H9 (cell line): ENCODE results near the gene CSHL1. TPM values are rescaled to one million over a fixed set of nuclear protein-coding genes. Genes with fewer than 3 reads are reported as not detected.
A peak's percentile ranks its signal among the peaks of the same experiment; 100 is the strongest.

Experiments used
- DNase-seq: peaks from one replicate; pipeline ENCODE4 v3.0.0-alpha.2; 2017
- H2AFZ ChIP-seq: one replicate; pipeline ENCODE4 v1.6.1; 2013; ENCODE audit warnings: mild to moderate bottlenecking, low read length, control low read depth, moderate library complexity
- H2AK5ac ChIP-seq: 2 replicates; pipeline ENCODE4 v1.6.1; 2013; ENCODE audit warnings: low read length, control low read depth, mixed read lengths; ENCODE audit not compliant: insufficient read length
- H2BK120ac ChIP-seq: one replicate; pipeline ENCODE4 v1.6.1; 2013; ENCODE audit warnings: low read depth, mild to moderate bottlenecking, low read length, control low read depth, inconsistent platforms; ENCODE audit not compliant: poor library complexity, severe bottlenecking
- H2BK12ac ChIP-seq: 2 replicates; pipeline ENCODE4 v1.6.1; 2013; ENCODE audit warnings: low read length, control low read depth, mixed read lengths, low read depth; ENCODE audit not compliant: insufficient read length
- H2BK15ac ChIP-seq: 2 replicates; pipeline ENCODE4 v1.6.1; 2013; ENCODE audit warnings: low read depth, low read length, control low read depth
- H2BK20ac ChIP-seq: one replicate; pipeline ENCODE4 v1.6.1; 2013; ENCODE audit warnings: low read depth, mild to moderate bottlenecking, low read length, control low read depth, inconsistent platforms; ENCODE audit not compliant: poor library complexity, severe bottlenecking
- H2BK5ac ChIP-seq: 2 replicates; pipeline ENCODE4 v1.6.1; 2013; ENCODE audit warnings: low read length, control low read depth, mixed read lengths; ENCODE audit not compliant: insufficient read length
- H3K14ac ChIP-seq: 2 replicates; pipeline ENCODE4 v1.6.1; 2013; ENCODE audit warnings: low read length, control low read depth; ENCODE audit not compliant: insufficient read depth
- H3K18ac ChIP-seq: 2 replicates; pipeline ENCODE4 v1.6.1; 2013; ENCODE audit warnings: low read depth, mild to moderate bottlenecking, mixed read lengths, low read length, control low read depth; ENCODE audit not compliant: insufficient read length
- H3K23ac ChIP-seq: 2 replicates; pipeline ENCODE4 v1.6.1; 2013; ENCODE audit warnings: low read length, control low read depth, mixed read lengths, low read depth; ENCODE audit not compliant: insufficient read length
- H3K23me2 ChIP-seq: 2 replicates; pipeline ENCODE4 v1.6.1; 2013; ENCODE audit warnings: low read depth, mild to moderate bottlenecking, mixed read lengths, low read length, control low read depth; ENCODE audit not compliant: insufficient read length, poor library complexity, severe bottlenecking
- H3K27ac ChIP-seq: 2 replicates; pipeline ENCODE4 v1.5.1; 2013; ENCODE audit warnings: low read length, control low read depth, mixed read lengths, low read depth; ENCODE audit not compliant: insufficient read length
- H3K27me3 ChIP-seq: 2 replicates; pipeline ENCODE4 v1.6.1; 2013; ENCODE audit warnings: low read length, control low read depth, inconsistent platforms; ENCODE audit not compliant: insufficient read depth
- H3K4ac ChIP-seq: 2 replicates; pipeline ENCODE4 v1.6.1; 2013; ENCODE audit warnings: low read depth, mild to moderate bottlenecking, control low read depth, inconsistent platforms, low read length, moderate library complexity
- H3K4me1 ChIP-seq: 2 replicates; pipeline ENCODE4 v1.6.1; 2013; ENCODE audit warnings: low read length, control low read depth, inconsistent platforms; ENCODE audit not compliant: insufficient read depth
- H3K4me2 ChIP-seq: 2 replicates; pipeline ENCODE4 v1.6.1; 2013; ENCODE audit warnings: low read length, control low read depth, mixed read lengths; ENCODE audit not compliant: insufficient read length, insufficient read depth
- H3K56ac ChIP-seq: 2 replicates; pipeline ENCODE4 v1.6.1; 2013; ENCODE audit warnings: low read depth, mild to moderate bottlenecking, mixed read lengths, low read length, control low read depth; ENCODE audit not compliant: insufficient read length
- H3K79me1 ChIP-seq: 2 replicates; pipeline ENCODE4 v1.6.1; 2013; ENCODE audit warnings: low read depth, mild to moderate bottlenecking, moderate library complexity, low read length, control low read depth, inconsistent platforms; ENCODE audit not compliant: insufficient read depth, poor library complexity, severe bottlenecking
- H3K79me2 ChIP-seq: 2 replicates; pipeline ENCODE4 v1.6.1; 2013; ENCODE audit warnings: low read length, control low read depth, inconsistent platforms; ENCODE audit not compliant: insufficient read depth
- H3K9ac ChIP-seq: 2 replicates; pipeline ENCODE4 v1.6.1; 2013; ENCODE audit warnings: low read length, control low read depth, mixed read lengths; ENCODE audit not compliant: insufficient read length; ENCODE audit errors: extremely low read depth
- H3K9me3 ChIP-seq: one replicate; pipeline ENCODE4 v1.6.1; 2013; ENCODE audit warnings: low read depth, low read length, inconsistent platforms; ENCODE audit not compliant: control insufficient read depth
- H3T11ph ChIP-seq: one replicate; pipeline ENCODE4 v1.6.1; 2013; ENCODE audit warnings: mild to moderate bottlenecking, low read length, control low read depth, inconsistent platforms
- H4K20me1 ChIP-seq: one replicate; pipeline ENCODE4 v1.6.1; 2013; ENCODE audit not compliant: control insufficient read depth, insufficient read length, insufficient read depth
- H4K5ac ChIP-seq: 2 replicates; pipeline ENCODE4 v1.6.1; 2013; ENCODE audit warnings: low read depth, mild to moderate bottlenecking, mixed read lengths, low read length, control low read depth; ENCODE audit not compliant: insufficient read length
- H4K8ac ChIP-seq: replicated peaks from 2 replicates; pipeline ENCODE4 v1.6.1; 2013; ENCODE audit warnings: low read length, control low read depth, mixed read lengths, low read depth; ENCODE audit not compliant: insufficient read length
- H4K91ac ChIP-seq: 2 replicates; pipeline ENCODE4 v1.6.1; 2013; ENCODE audit warnings: low read depth, mild to moderate bottlenecking, moderate library complexity, mixed read lengths, low read length, control low read depth; ENCODE audit not compliant: insufficient read length
- H3K27ac Mint-ChIP-seq, 3 experiments: 2 replicates in 2 of 3; 3 replicates in 1 of 3; pipeline ENCODE4 v1.8.0; 2020 to 2021; ENCODE audit warnings: mixed read lengths in 3 of 3, mild to moderate bottlenecking in 1 of 3, moderate library complexity in 1 of 3
- H3K27me3 Mint-ChIP-seq: 2 replicates; pipeline ENCODE4 v1.8.0; 2021; ENCODE audit warnings: low read depth, mild to moderate bottlenecking, moderate library complexity, mixed read lengths
- H3K36me3 Mint-ChIP-seq, 3 experiments: 2 replicates in 2 of 3; 3 replicates in 1 of 3; pipeline ENCODE4 v1.8.0; 2020 to 2021; ENCODE audit warnings: low read depth in 3 of 3, mixed read lengths in 3 of 3; ENCODE audit not compliant: insufficient read depth in 1 of 3
- H3K4me1 Mint-ChIP-seq, 2 experiments: 2 replicates each; pipeline ENCODE4 v1.8.0; 2020; ENCODE audit warnings: mixed read lengths in 2 of 2
- H3K4me3 Mint-ChIP-seq, 2 experiments: 2 replicates in 1 of 2; 3 replicates in 1 of 2; pipeline ENCODE4 v1.8.0; 2020 to 2021; ENCODE audit warnings: mild to moderate bottlenecking in 2 of 2, mixed read lengths in 2 of 2, moderate library complexity in 1 of 2
- H3K9me3 Mint-ChIP-seq, 2 experiments: 2 replicates in 1 of 2; 3 replicates in 1 of 2; pipeline ENCODE4 v1.8.0; 2020; ENCODE audit warnings: mild to moderate bottlenecking in 2 of 2, mixed read lengths in 2 of 2, moderate library complexity in 1 of 2
- WGBS: extraction: QIAGEN DNeasy Blood & Tissue Kit; methylation state at CpG from one replicate; pipeline ENCODE4 v1.1.7; 2013; ENCODE audit warnings: missing lambda C conversion rate, low lambda C conversion rate, mixed read lengths; ENCODE audit not compliant: insufficient read length; ENCODE audit errors: extremely low coverage; 5-methylcytosine and 5-hydroxymethylcytosine counted together
- total RNA-seq: library from RNA; stranded (reverse); gene quantifications from 2 replicates; pipeline ENCODE4 v1.2.1, GENCODE V29; 2021
- TF ChIP-seq, protein P1 (sequence below): fragments of 200-600 bp; sonication (generic); conservative IDR thresholded peaks from 3 replicates; pipeline ENCODE4 v1.8.0; 2021; ENCODE audit warnings: antibody characterized with exemption, mild to moderate bottlenecking

The CSHL1 gene
- total RNA-seq, 1 experiment from 2014 or later: not detected

DNA sequence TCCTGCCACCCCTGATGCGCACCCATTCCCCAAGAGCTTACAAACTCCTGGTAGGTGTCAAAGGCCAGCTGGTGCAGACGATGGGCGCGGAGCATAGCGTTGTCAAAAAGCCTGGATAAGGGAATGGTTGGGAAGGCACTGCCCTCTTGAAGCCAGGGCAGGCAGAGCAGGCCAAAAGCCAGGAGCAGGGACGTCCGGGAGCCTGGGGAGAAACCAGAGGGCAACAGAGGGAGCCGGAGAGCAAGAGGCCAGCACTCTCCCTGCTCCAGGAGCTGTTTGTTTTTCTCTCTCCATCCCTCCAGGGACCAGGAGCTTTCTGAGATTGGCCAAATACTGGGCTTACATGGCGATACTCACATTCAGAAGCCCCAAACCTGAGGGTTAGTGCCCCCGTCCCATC lies 7.2 kb upstream of the CSHL1 start:
- no peak overlapping the region for H2BK15ac ChIP-seq
- H3T11ph ChIP-seq: no peak overlapping the region
- peaks cover 3% of the 10 kb centered on the region; the same call in 1 of the 2 replicates for H3K4me1 ChIP-seq
- H3K9ac ChIP-seq: no peak overlapping the region
- Mint-ChIP-seq H3K4me3 (peak overlapping the region; percentile 32 to 44; a peak in 4 of 5 replicates), H3K9me3 (no peaks in the 10 kb centered on the region), H3K4me1 (peaks cover 17 to 21% of the 10 kb centered on the region in 2 experiments), H3K36me3 (no peaks in the 10 kb centered on the region), H3K27me3 (peaks cover 19% of the 10 kb centered on the region), H3K27ac (peak overlapping the region in 2 of 3 experiments; percentile 45 to 67; a peak in 2 of 7 replicates)
- H2AFZ ChIP-seq: no peak overlapping the region
- no peak overlapping the region for H4K91ac ChIP-seq
- no peaks in the 10 kb centered on the region for H3K27me3 ChIP-seq
- no peaks in the 10 kb centered on the region for H3K23me2 ChIP-seq
- no peak overlapping the region for H2BK120ac ChIP-seq
- no peaks in the 10 kb centered on the region for H4K20me1 ChIP-seq
- WGBS: no CpG with 5 or more reads among the region's 10 CpGs
- no peaks in the 10 kb centered on the region for H3K9me3 ChIP-seq
- H3K56ac ChIP-seq: no peak overlapping the region
- no peak overlapping the region for H3K27ac ChIP-seq
- no peak overlapping the region for H3K4ac ChIP-seq
- peak overlapping the region; percentile 41 for H3K4me2 ChIP-seq
- no peaks in the 10 kb centered on the region for H3K79me1 ChIP-seq
- no peak overlapping the region for H4K5ac ChIP-seq
- H3K79me2 ChIP-seq: no peaks in the 10 kb centered on the region
- no peak overlapping the region for H3K14ac ChIP-seq
- TF ChIP-seq, protein P1, sequence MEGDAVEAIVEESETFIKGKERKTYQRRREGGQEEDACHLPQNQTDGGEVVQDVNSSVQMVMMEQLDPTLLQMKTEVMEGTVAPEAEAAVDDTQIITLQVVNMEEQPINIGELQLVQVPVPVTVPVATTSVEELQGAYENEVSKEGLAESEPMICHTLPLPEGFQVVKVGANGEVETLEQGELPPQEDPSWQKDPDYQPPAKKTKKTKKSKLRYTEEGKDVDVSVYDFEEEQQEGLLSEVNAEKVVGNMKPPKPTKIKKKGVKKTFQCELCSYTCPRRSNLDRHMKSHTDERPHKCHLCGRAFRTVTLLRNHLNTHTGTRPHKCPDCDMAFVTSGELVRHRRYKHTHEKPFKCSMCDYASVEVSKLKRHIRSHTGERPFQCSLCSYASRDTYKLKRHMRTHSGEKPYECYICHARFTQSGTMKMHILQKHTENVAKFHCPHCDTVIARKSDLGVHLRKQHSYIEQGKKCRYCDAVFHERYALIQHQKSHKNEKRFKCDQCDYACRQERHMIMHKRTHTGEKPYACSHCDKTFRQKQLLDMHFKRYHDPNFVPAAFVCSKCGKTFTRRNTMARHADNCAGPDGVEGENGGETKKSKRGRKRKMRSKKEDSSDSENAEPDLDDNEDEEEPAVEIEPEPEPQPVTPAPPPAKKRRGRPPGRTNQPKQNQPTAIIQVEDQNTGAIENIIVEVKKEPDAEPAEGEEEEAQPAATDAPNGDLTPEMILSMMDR: peak; percentile 46
- no peak overlapping the region for H3K23ac ChIP-seq
- H3K18ac ChIP-seq: no peak overlapping the region
- H2BK12ac ChIP-seq: no peak overlapping the region
- DNase-seq: peak; percentile 92
- no peak overlapping the region for H2AK5ac ChIP-seq
- no peak overlapping the region for H2BK20ac ChIP-seq
- H4K8ac ChIP-seq: no peak overlapping the region
- no peak overlapping the region for H2BK5ac ChIP-seq
